Activated T-helper 2 cell treated with anti-CD3 and anti-CD28 coated beads, Interferon-gamma antibody, Interleukin-2, Interleukin-4, amounts not matched to agents 10 μg/mL and 5 μg/mL and 100 μg/mL, durations not matched to agents 14 hours and 24 hours and 36 hours (primary cell): ENCODE data around the gene EFNA5. TPM values are rescaled to one million over a fixed set of nuclear protein-coding genes. Genes with fewer than 3 reads are reported as not detected.
"Not testable (repeated sequence)": the region's sequence is repeated elsewhere in the genome, so short reads cannot be mapped to it uniquely, and the experiment has no call there.

Source experiments
- DNase-seq: peaks from one replicate; pipeline ENCODE4 v3.0.0; 2021; ENCODE audit warnings: low spot score
- H3K27ac Mint-ChIP-seq: one replicate; pipeline ENCODE4 v1.8.0; 2021; ENCODE audit warnings: mixed read lengths
- H3K27me3 Mint-ChIP-seq: one replicate; pipeline ENCODE4 v1.8.0; 2021; ENCODE audit warnings: low read depth, mixed read lengths
- H3K36me3 Mint-ChIP-seq: one replicate; pipeline ENCODE4 v1.8.0; 2021; ENCODE audit warnings: low read depth, mixed read lengths
- H3K4me1 Mint-ChIP-seq: one replicate; pipeline ENCODE4 v1.8.0; 2021; ENCODE audit warnings: low read depth, mixed read lengths
- H3K4me3 Mint-ChIP-seq: one replicate; pipeline ENCODE4 v1.8.0; 2021; ENCODE audit warnings: low read depth, mild to moderate bottlenecking, moderate library complexity, mixed read lengths
- H3K9me3 Mint-ChIP-seq: one replicate; pipeline ENCODE4 v1.8.0; 2021; ENCODE audit warnings: mixed read lengths
- intact Hi-C: fragments of 100-400 bp; cut with micrococcal nuclease; formaldehyde crosslinking; loops from one replicate; pipeline ENCODE4 v1.15.1; 2023
- total RNA-seq: library from RNA; stranded (reverse); gene quantifications from 2 replicates; pipeline ENCODE4 v1.2.3, GENCODE V29; 2022

The EFNA5 gene
- total RNA-seq, 1 donor from 2014 or later = not detected

- Mint-ChIP-seq H3K27me3 (peaks cover 22% of the 10 kb centered on the region), H3K9me3 (peaks cover 4% of the 10 kb centered on the region), H3K4me3 (no peak overlapping the region), H3K36me3 (peaks cover 8% of the 10 kb centered on the region), H3K4me1 (peaks cover 13% of the 10 kb centered on the region), H3K27ac (no peak overlapping the region)
- DNase-seq = no peak
- intact Hi-C loops = loop anchor here (5.0 kb wide), 1 partner anchor 68 kb away; no protein-coding TSS in a partner anchor
These were observed 166.3 kb downstream of the EFNA5 start for GRCh38 chr5:107504424-107504823.

GRCh38 chr5:107502676-107503060 lies 168.1 kb downstream of the EFNA5 start:
- no peak for DNase-seq
- Mint-ChIP-seq H3K36me3 (peaks cover 8% of the 10 kb centered on the region), H3K27me3 (peaks cover 22% of the 10 kb centered on the region), H3K4me3 (no peak overlapping the region), H3K27ac (peak overlapping the region; percentile 44), H3K9me3 (peaks cover 4% of the 10 kb centered on the region), H3K4me1 (peaks cover 13% of the 10 kb centered on the region)
- intact Hi-C loops = loop anchor here (1.0 to 5.0 kb wide), 4 partner anchors 16 to 213 kb away; no protein-coding TSS in a partner anchor

GRCh38 chr5:107501965-107502675 lies 168.6 kb downstream of the EFNA5 start:
- peak overlapping the region; percentile 44 for H3K27ac Mint-ChIP-seq
- intact Hi-C loops = loop anchor here (1.0 to 5.0 kb wide), 4 partner anchors 16 to 213 kb away; no protein-coding TSS in a partner anchor
- H3K9me3 Mint-ChIP-seq = peaks cover 4% of the 10 kb centered on the region
- peaks cover 13% of the 10 kb centered on the region for H3K4me1 Mint-ChIP-seq
- DNase-seq = no peak
- H3K27me3 Mint-ChIP-seq = peaks cover 19% of the 10 kb centered on the region
- H3K4me3 Mint-ChIP-seq = peak overlapping the region; percentile 34
- H3K36me3 Mint-ChIP-seq = peaks cover 8% of the 10 kb centered on the region

- Mint-ChIP-seq H3K27me3 (peaks cover 14% of the 10 kb centered on the region), H3K27ac (no peak overlapping the region), H3K4me1 (peaks cover 13% of the 10 kb centered on the region), H3K4me3 (no peak overlapping the region), H3K9me3 (peaks cover 4% of the 10 kb centered on the region), H3K36me3 (peaks cover 8% of the 10 kb centered on the region)
- DNase-seq = no peak
- intact Hi-C loops = loop anchor here (5.0 kb wide), 1 partner anchor 71 kb away; no protein-coding TSS in a partner anchor
These were observed 169.9 kb downstream of the EFNA5 start for GRCh38 chr5:107500840-107501239.

GRCh38 chr5:107500347-107500746 lies 170.4 kb downstream of the EFNA5 start:
- H3K4me3 Mint-ChIP-seq = no peak overlapping the region
- peaks cover 4% of the 10 kb centered on the region for H3K9me3 Mint-ChIP-seq
- no peak overlapping the region for H3K27ac Mint-ChIP-seq
- peaks cover 8% of the 10 kb centered on the region for H3K36me3 Mint-ChIP-seq
- intact Hi-C loops = loop anchor here (5.0 kb wide), 1 partner anchor 72 kb away; no protein-coding TSS in a partner anchor
- no peak for DNase-seq
- H3K27me3 Mint-ChIP-seq = peaks cover 10% of the 10 kb centered on the region
- H3K4me1 Mint-ChIP-seq = peaks cover 13% of the 10 kb centered on the region

GRCh38 chr5:107499776-107500175 lies 171.0 kb downstream of the EFNA5 start:
- Mint-ChIP-seq H3K27me3 (peaks cover 8% of the 10 kb centered on the region), H3K9me3 (peaks cover 4% of the 10 kb centered on the region), H3K4me3 (no peak overlapping the region), H3K4me1 (peaks cover 13% of the 10 kb centered on the region), H3K36me3 (peaks cover 8% of the 10 kb centered on the region), H3K27ac (no peak overlapping the region)
- intact Hi-C loops = loop anchor here (5.0 kb wide), 1 partner anchor 73 kb away; no protein-coding TSS in a partner anchor
- no peak for DNase-seq

GRCh38 chr5:107499237-107499636 lies 171.5 kb downstream of the EFNA5 start:
- Mint-ChIP-seq H3K4me3 (no peak overlapping the region), H3K36me3 (peaks cover 8% of the 10 kb centered on the region), H3K27me3 (peaks cover 8% of the 10 kb centered on the region), H3K9me3 (peaks cover 4% of the 10 kb centered on the region), H3K4me1 (peaks cover 13% of the 10 kb centered on the region), H3K27ac (no peak overlapping the region)
- intact Hi-C loops = no loop called here
- no peak for DNase-seq

- Mint-ChIP-seq H3K9me3 (no peaks in the 10 kb centered on the region), H3K36me3 (no peaks in the 10 kb centered on the region), H3K27ac (no peak overlapping the region), H3K4me3 (no peak overlapping the region), H3K27me3 (no peaks in the 10 kb centered on the region), H3K4me1 (no peaks in the 10 kb centered on the region)
- no peak for DNase-seq
- intact Hi-C loops = no loop called here
These were observed 174.3 kb downstream of the EFNA5 start for GRCh38 chr5:107496466-107496865.

GRCh38 chr5:107494129-107494528 lies 176.6 kb downstream of the EFNA5 start:
- H3K36me3 Mint-ChIP-seq, H3K4me3 Mint-ChIP-seq, intact Hi-C loops, DNase-seq, H3K27ac Mint-ChIP-seq, H3K27me3 Mint-ChIP-seq, H3K9me3 Mint-ChIP-seq, H3K4me1 Mint-ChIP-seq: not testable (repeated sequence)

GRCh38 chr5:107487056-107487542 lies 183.6 kb downstream of the EFNA5 start:
- Mint-ChIP-seq H3K4me1 (peaks cover 23% of the 10 kb centered on the region), H3K9me3 (peaks cover 28% of the 10 kb centered on the region), H3K27ac (no peak overlapping the region), H3K4me3 (no peak overlapping the region), H3K36me3 (no peaks in the 10 kb centered on the region), H3K27me3 (peaks cover 19% of the 10 kb centered on the region)
- intact Hi-C loops = no loop called here
- no peak for DNase-seq

- Mint-ChIP-seq H3K36me3 (no peaks in the 10 kb centered on the region), H3K27me3 (peaks cover 19% of the 10 kb centered on the region), H3K4me3 (no peak overlapping the region), H3K9me3 (peaks cover 28% of the 10 kb centered on the region), H3K4me1 (peaks cover 23% of the 10 kb centered on the region), H3K27ac (no peak overlapping the region)
- intact Hi-C loops = loop anchor here (1.0 kb wide), 2 partner anchors 16 to 197 kb away; no protein-coding TSS in a partner anchor
- DNase-seq = peak; percentile 29
These were observed 184.2 kb downstream of the EFNA5 start for GRCh38 chr5:107486489-107486888.

GRCh38 chr5:107485184-107485583 lies 185.6 kb downstream of the EFNA5 start:
- intact Hi-C loops = no loop called here
- Mint-ChIP-seq H3K27ac (no peak overlapping the region), H3K27me3 (peaks cover 24% of the 10 kb centered on the region), H3K4me1 (peaks cover 23% of the 10 kb centered on the region), H3K9me3 (peaks cover 28% of the 10 kb centered on the region), H3K4me3 (no peak overlapping the region), H3K36me3 (no peaks in the 10 kb centered on the region)
- DNase-seq = no peak

GRCh38 chr5:107484281-107484680 lies 186.5 kb downstream of the EFNA5 start:
- H3K36me3 Mint-ChIP-seq = no peaks in the 10 kb centered on the region
- no peak overlapping the region for H3K27ac Mint-ChIP-seq
- peaks cover 24% of the 10 kb centered on the region for H3K27me3 Mint-ChIP-seq
- no peak overlapping the region for H3K4me3 Mint-ChIP-seq
- peaks cover 28% of the 10 kb centered on the region for H3K9me3 Mint-ChIP-seq
- DNase-seq = no peak
- peaks cover 23% of the 10 kb centered on the region for H3K4me1 Mint-ChIP-seq
- intact Hi-C loops = no loop called here
